HuH-7 (cell line): ENCODE data around the gene YIF1A.
"Not testable (repeated sequence)": the region's sequence is repeated elsewhere in the genome, so short reads cannot be mapped to it uniquely, and the experiment has no call there.

Experiments
- DNase-seq: peaks from one replicate; pipeline ENCODE4 v3.0.0; 2011; ENCODE audit warnings: low spot score

Gene YIF1A

GRCh38 chr11:66286699-66287098, 2.2 kb downstream of the YIF1A start:
- no peak for DNase-seq

- DNase-seq, result no peak
Observed at GRCh38 chr11:66285250-66285947, 3.5 kb downstream of the YIF1A start.

- no peak for DNase-seq
Observed at GRCh38 chr11:66284526-66285078, 4.3 kb downstream of the YIF1A start.

- no peak for DNase-seq
Observed at GRCh38 chr11:66283461-66284105, 5.4 kb downstream of the YIF1A start.

GRCh38 chr11:66282468-66283455, 6.2 kb downstream of the YIF1A start:
- DNase-seq, result peak; percentile 100

- no peak for DNase-seq
Observed at GRCh38 chr11:66281776-66282467, 7.0 kb downstream of the YIF1A start.

- no peak for DNase-seq
Observed at GRCh38 chr11:66281001-66281400, 7.9 kb downstream of the YIF1A start.

GRCh38 chr11:66280428-66280827, 8.5 kb downstream of the YIF1A start:
- no peak for DNase-seq

GRCh38 chr11:66279092-66279734, 9.7 kb downstream of the YIF1A start:
- DNase-seq, result peak; percentile 75

- DNase-seq, result peak; percentile 80
Observed at GRCh38 chr11:66278363-66279091, 10.4 kb downstream of the YIF1A start.

GRCh38 chr11:66277471-66278362, 11.2 kb downstream of the YIF1A start, which contains the start of gene CNIH2:
TSS of gene CNIH2 (plus strand) at chr11:66278175. CDS start at chr11:66278457, 282 bp downstream.
- peak; percentile 100 for DNase-seq

GRCh38 chr11:66277064-66277463, 11.9 kb downstream of the YIF1A start:
- DNase-seq, result not testable (repeated sequence)

- DNase-seq, result not testable (repeated sequence)
Observed at GRCh38 chr11:66276619-66277018, 12.3 kb downstream of the YIF1A start.

- no peak for DNase-seq
Observed at GRCh38 chr11:66275984-66276612, 12.8 kb downstream of the YIF1A start.

- no peak for DNase-seq
Observed at GRCh38 chr11:66275396-66275795, 13.5 kb downstream of the YIF1A start.

GRCh38 chr11:66274219-66274618, 14.7 kb downstream of the YIF1A start:
- no peak for DNase-seq

- DNase-seq, result no peak
Observed at GRCh38 chr11:66272596-66272995, 16.3 kb downstream of the YIF1A start.

GRCh38 chr11:66271816-66272215, 17.1 kb downstream of the YIF1A start:
- DNase-seq, result no peak
